Esophagus muscularis mucosa (tissue), 3 donors: ENCODE measurements around the gene SLC25A12.

ENCODE experiments used
- POLR2A ChIP-seq: fragments of 450-650 bp; IDR thresholded peaks from one replicate; pipeline ENCODE4 v1.6.1; 2017; ENCODE audit warnings: antibody characterized with exemption, moderate library complexity, mild to moderate bottlenecking, low read depth
- TF ChIP-seq, protein P1 (sequence below), 3 experiments: fragments of 200-600 bp in 2 of 3; fragments of 450-650 bp in 1 of 3; sonication (generic) in 2 of 3; IDR thresholded peaks; one replicate each; pipeline ENCODE4 v1.5.1; 2017 to 2019; ENCODE audit warnings: antibody characterized with exemption in 3 of 3, mild to moderate bottlenecking in 2 of 3, moderate library complexity in 1 of 3

GRCh38 chr2:171794918-171795317, 99.1 kb downstream of the SLC25A12 start:
- no peak for TF ChIP-seq POLR2A
- TF ChIP-seq, protein P1, sequence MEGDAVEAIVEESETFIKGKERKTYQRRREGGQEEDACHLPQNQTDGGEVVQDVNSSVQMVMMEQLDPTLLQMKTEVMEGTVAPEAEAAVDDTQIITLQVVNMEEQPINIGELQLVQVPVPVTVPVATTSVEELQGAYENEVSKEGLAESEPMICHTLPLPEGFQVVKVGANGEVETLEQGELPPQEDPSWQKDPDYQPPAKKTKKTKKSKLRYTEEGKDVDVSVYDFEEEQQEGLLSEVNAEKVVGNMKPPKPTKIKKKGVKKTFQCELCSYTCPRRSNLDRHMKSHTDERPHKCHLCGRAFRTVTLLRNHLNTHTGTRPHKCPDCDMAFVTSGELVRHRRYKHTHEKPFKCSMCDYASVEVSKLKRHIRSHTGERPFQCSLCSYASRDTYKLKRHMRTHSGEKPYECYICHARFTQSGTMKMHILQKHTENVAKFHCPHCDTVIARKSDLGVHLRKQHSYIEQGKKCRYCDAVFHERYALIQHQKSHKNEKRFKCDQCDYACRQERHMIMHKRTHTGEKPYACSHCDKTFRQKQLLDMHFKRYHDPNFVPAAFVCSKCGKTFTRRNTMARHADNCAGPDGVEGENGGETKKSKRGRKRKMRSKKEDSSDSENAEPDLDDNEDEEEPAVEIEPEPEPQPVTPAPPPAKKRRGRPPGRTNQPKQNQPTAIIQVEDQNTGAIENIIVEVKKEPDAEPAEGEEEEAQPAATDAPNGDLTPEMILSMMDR (IDR thresholded peaks at IDR 0.05): no peak
